Spleen (tissue), 11 donors: ENCODE measurements around the gene DAPK1. TPM values are rescaled to one million over a fixed set of nuclear protein-coding genes. Genes with fewer than 3 reads are reported as not detected.

ENCODE experiments used
- DNase-seq: peaks from one replicate; pipeline ENCODE4 v3.0.0-alpha.2; 2020
- H3K27ac ChIP-seq, 8 donors: fragments of 200-600 bp; sonication (generic) in 7 of 8; 1 replicate in 4 of 8; 2 replicates in 4 of 8; pipeline versions ENCODE4 v1.5.0 to v1.8.0; 2016 to 2021; ENCODE audit warnings: inconsistent platforms in 4 of 8, mild to moderate bottlenecking in 4 of 8, moderate library complexity in 1 of 8
- H3K27me3 ChIP-seq, 7 donors: fragments of 200-600 bp; sonication (generic) in 6 of 7; replicated peaks in 1 of 7; 1 replicate in 4 of 7; 2 replicates in 3 of 7; pipeline versions ENCODE4 v1.5.0 to v1.8.0; 2016 to 2021; ENCODE audit warnings: inconsistent platforms in 3 of 7, mild to moderate bottlenecking in 1 of 7
- H3K36me3 ChIP-seq, 6 donors: fragments of 200-600 bp; sonication (generic) in 5 of 6; 1 replicate in 4 of 6; 2 replicates in 2 of 6; pipeline versions ENCODE4 v1.5.0 to v1.8.0; 2016 to 2021; ENCODE audit warnings: inconsistent platforms in 2 of 6
- H3K4me1 ChIP-seq, 6 donors: fragments of 200-600 bp; sonication (generic) in 5 of 6; 1 replicate in 3 of 6; 2 replicates in 3 of 6; pipeline versions ENCODE4 v1.5.0 to v1.8.0; 2016 to 2021; ENCODE audit warnings: inconsistent platforms in 3 of 6
- H3K4me3 ChIP-seq, 8 donors: fragments of 200-600 bp; sonication (generic) in 7 of 8; 1 replicate in 4 of 8; 2 replicates in 4 of 8; pipeline versions ENCODE4 v1.5.0 to v1.8.0; 2016 to 2021; ENCODE audit warnings: inconsistent platforms in 4 of 8, mild to moderate bottlenecking in 4 of 8, moderate library complexity in 2 of 8
- H3K9me3 ChIP-seq, 8 donors: fragments of 200-600 bp; sonication (generic) in 7 of 8; 1 replicate in 4 of 8; 2 replicates in 4 of 8; pipeline versions ENCODE4 v1.5.0 to v1.8.0; 2016 to 2021; ENCODE audit warnings: inconsistent platforms in 4 of 8
- CTCF ChIP-seq, 11 experiments: fragments of 200-600 bp in 7 of 11; fragments of 450-650 bp in 4 of 11; sonication (generic) in 4 of 11; IDR thresholded peaks in 8 of 11; conservative IDR thresholded peaks in 3 of 11; 1 replicate in 7 of 11; 2 replicates in 4 of 11; pipeline versions ENCODE4 v1.4.0 to v1.8.0; 2016 to 2021; ENCODE audit warnings: antibody characterized with exemption in 11 of 11, inconsistent platforms in 4 of 11, mild to moderate bottlenecking in 1 of 11
- POLR2A ChIP-seq, 3 donors: fragments of 450-650 bp; IDR thresholded peaks; one replicate each; pipeline ENCODE4 v1.5.1; 2017; ENCODE audit warnings: antibody characterized with exemption in 3 of 3, mild to moderate bottlenecking in 1 of 3
- POLR2AphosphoS5 ChIP-seq, 3 donors: sonication (generic); formaldehyde crosslinking; IDR thresholded peaks; one replicate each; pipeline ENCODE4 v1.5.1; 2017; ENCODE audit warnings: antibody characterized with exemption in 3 of 3
- WGBS, 5 donors: extraction: QIAGEN DNeasy Blood & Tissue Kit in 3 of 5; methylation state at CpG; one replicate each; pipeline versions ENCODE4 v1.1.5 to v1.1.7; 2013 to 2018; 5-methylcytosine and 5-hydroxymethylcytosine counted together
- intact Hi-C: fragments of 100-400 bp; cut with DNase I; formaldehyde crosslinking; loops from one replicate; pipeline ENCODE4 v1.15.0; 2023; ENCODE audit warnings: low total_unique reads
- polyA plus RNA-seq, 3 donors: library from polyadenylated mRNA; stranded (reverse); fragments of 200-250 nt; gene quantifications; one replicate each; pipeline ENCODE4 v1.2.1, GENCODE V29; 2013
- total RNA-seq, 7 donors: library from RNA; depleted of rRNA in 3 of 7; stranded (reverse); fragments of >200 nt in 3 of 7; fragmentation: NEBNext Ultra II Directional in 4 of 7; extraction: Animal tissue kit (Norgen Biotek cat#: 25700) in 4 of 7; gene quantifications; one replicate each; pipeline versions ENCODE4 v1.1.0 to v1.2.1, GENCODE V29; 2016 to 2021
- donor health status: healthy with polysubstance abuse.
- donor health status: DM: no; HTN: no; CAD: no; lungs with moderate emphysema.
- donor health status: DM: no; HTN: no; CAD: no.
- donor health status: Bipolar disorder and iron deficiency.
- donor health status: healthy.
- donor health status: DM: no; HTN: no; CAD: no.
- donor health status: DM: yes; HTN: yes; CAD: no.

The DAPK1 gene
- total and polyA plus RNA-seq, 10 donors: 6.4 to 126 (median 102) TPM

- no peaks in the 10 kb centered on the region for H3K9me3 ChIP-seq
- 77 to 92% (median 86%) methylated on average over 13 of the region's 13 CpGs for whole genome bisulfite sequencing, 5 donors
- peaks cover 0 to 6% (median 0%) of the 10 kb centered on the region in 7 donors for H3K27me3 ChIP-seq
- H3K4me3 ChIP-seq: no peak overlapping the region
- DNase-seq: no peak
- intact Hi-C loops: no loop called here
- H3K27ac ChIP-seq: no peak overlapping the region
- no peaks in the 10 kb centered on the region for H3K36me3 ChIP-seq
- TF ChIP-seq POLR2AphosphoS5 (IDR thresholded peaks at IDR 0.05) (no peak), POLR2A (IDR thresholded peaks at IDR 0.05) (no peak), CTCF (IDR thresholded peaks at IDR 0.05 in 8 of 11, conservative IDR thresholded peaks at IDR 0.05 in 3 of 11) (no peak)
- H3K4me1 ChIP-seq: peaks cover 0 to 16% (median 1%) of the 10 kb centered on the region in 6 donors
Measured at GRCh38 chr9:87527211-87527916, 29.7 kb downstream of the DAPK1 start.

GRCh38 chr9:87528969-87529368 lies 31.3 kb downstream of the DAPK1 start:
- intact Hi-C loops: no loop called here
- TF ChIP-seq POLR2A (IDR thresholded peaks at IDR 0.05) (no peak), POLR2AphosphoS5 (IDR thresholded peaks at IDR 0.05) (no peak)
- Histone ChIP-seq H3K36me3 (no peaks in the 10 kb centered on the region), H3K27ac (peak overlapping the region in 1 of 8 donors; percentile 41), H3K4me1 (peaks cover 0 to 16% (median 1%) of the 10 kb centered on the region in 6 donors), H3K4me3 (no peak overlapping the region), H3K27me3 (peaks cover 0 to 2% (median 0%) of the 10 kb centered on the region in 7 donors), H3K9me3 (no peaks in the 10 kb centered on the region)
- WGBS, 5 donors: 57 to 73% (median 65%) methylated on average over 6 of the region's 6 CpGs
- DNase-seq: no peak

- peak overlapping the region in 3 of 8 donors; percentile 50 to 68 (median 52) for H3K27ac ChIP-seq
- H3K27me3 ChIP-seq: no peaks in the 10 kb centered on the region
- H3K4me3 ChIP-seq: no peak overlapping the region
- no peak for DNase-seq
- no peaks in the 10 kb centered on the region for H3K36me3 ChIP-seq
- intact Hi-C loops: no loop called here
- 44 to 66% (median 53%) methylated on average over 7 of the region's 7 CpGs for WGBS, 5 donors
- no peak for TF ChIP-seq CTCF (IDR thresholded peaks at IDR 0.05 in 8 of 11, conservative IDR thresholded peaks at IDR 0.05 in 3 of 11)
- no peak for TF ChIP-seq POLR2AphosphoS5 (IDR thresholded peaks at IDR 0.05)
- no peak for TF ChIP-seq POLR2A (IDR thresholded peaks at IDR 0.05)
- peaks cover 0 to 16% (median 1%) of the 10 kb centered on the region in 6 donors for H3K4me1 ChIP-seq
- H3K9me3 ChIP-seq: no peaks in the 10 kb centered on the region
Measured at GRCh38 chr9:87529671-87530070, 32.0 kb downstream of the DAPK1 start.

GRCh38 chr9:87530716-87531115 lies 33.0 kb downstream of the DAPK1 start:
- WGBS, 5 donors: 56 to 65% (median 59%) methylated on average over 4 of the region's 4 CpGs
- Histone ChIP-seq H3K4me1 (peaks cover 0 to 16% (median 1%) of the 10 kb centered on the region in 6 donors), H3K9me3 (no peaks in the 10 kb centered on the region), H3K27me3 (no peaks in the 10 kb centered on the region), H3K4me3 (no peak overlapping the region), H3K27ac (peak overlapping the region in 1 of 8 donors; percentile 52), H3K36me3 (no peaks in the 10 kb centered on the region)
- DNase-seq: no peak
- TF ChIP-seq CTCF (IDR thresholded peaks at IDR 0.05 in 8 of 11, conservative IDR thresholded peaks at IDR 0.05 in 3 of 11) (no peak), POLR2A (IDR thresholded peaks at IDR 0.05) (no peak), POLR2AphosphoS5 (IDR thresholded peaks at IDR 0.05) (no peak)
- intact Hi-C loops: no loop called here
